SK-N-SH (cell line): ENCODE data around the gene RAB21. TPM values are rescaled to one million over a fixed set of nuclear protein-coding genes. Genes with fewer than 3 reads are reported as not detected.

Experiments used
- CTCF ChIA-PET: fragments of 300-600, 350-600 bp; formaldehyde crosslinking; extraction: SDS; loops from one replicate; lab custom pipeline; 2021; lab: Yijun Ruan, JAX
- POLR2A ChIA-PET: fragments of 350-600 bp; sonication (Branson Sonifier 250); formaldehyde crosslinking; extraction: SDS; loops from one replicate; lab custom pipeline; 2020; ENCODE audit warnings: antibody characterized with exemption, inconsistent platforms; lab: Yijun Ruan, JAX
- DNase-seq: peaks from one replicate; pipeline ENCODE4 v3.0.0; 2012
- H2AFZ ChIP-seq: fragments of 200-600 bp; sonication (generic); 2 replicates; pipeline ENCODE4 v1.8.1; 2016; ENCODE audit warnings: antibody characterized with exemption, mild to moderate bottlenecking, low read depth
- H3F3A ChIP-seq: fragments of 200-600 bp; sonication (generic); replicated peaks from 2 replicates; pipeline ENCODE3; 2016; ENCODE audit warnings: antibody characterized with exemption, mild to moderate bottlenecking; ENCODE audit not compliant: insufficient read depth
- H3K27ac ChIP-seq, 2 experiments: fragments of 200-500 bp in 1 of 2; fragments of 200-600 bp in 1 of 2; sonication (Bioruptor generic) in 1 of 2; sonication (generic), shearing (Covaris generic) in 1 of 2; 2 replicates each; pipeline versions ENCODE4 v1.5.1 to v1.6.1; 2014 to 2016; ENCODE audit warnings: low read depth in 2 of 2, inconsistent platforms in 1 of 2, low read length in 1 of 2, mild to moderate bottlenecking in 1 of 2, mixed read lengths in 1 of 2
- H3K27me3 ChIP-seq: fragments of 200-600 bp; sonication (generic), shearing (Covaris generic); 2 replicates; pipeline ENCODE4 v1.6.1; 2016; ENCODE audit warnings: mixed run types; ENCODE audit not compliant: insufficient read depth
- H3K36me3 ChIP-seq, 2 experiments: fragments of 200-500 bp in 1 of 2; fragments of 200-600 bp in 1 of 2; sonication (Bioruptor generic) in 1 of 2; sonication (generic) in 1 of 2; replicated peaks in 1 of 2; 2 replicates each; pipeline versions ENCODE3 to v1.5.1; 2014 to 2016; ENCODE audit warnings: low read length in 1 of 2, mild to moderate bottlenecking in 1 of 2; ENCODE audit not compliant: insufficient read depth in 2 of 2, control insufficient read depth in 1 of 2
- H3K4me1 ChIP-seq, 2 experiments: fragments of 200-500 bp in 1 of 2; fragments of 200-600 bp in 1 of 2; sonication (Bioruptor generic) in 1 of 2; sonication (generic), shearing (Covaris generic) in 1 of 2; 2 replicates each; pipeline versions ENCODE4 v1.5.1 to v1.6.1; 2014 to 2016; ENCODE audit warnings: low read depth in 1 of 2, low read length in 1 of 2, mixed run types in 1 of 2; ENCODE audit not compliant: insufficient read depth in 2 of 2, control insufficient read depth in 1 of 2
- H3K4me2 ChIP-seq: fragments of 200-600 bp; sonication (generic), shearing (Covaris generic); 2 replicates; pipeline ENCODE4 v1.6.1; 2017; ENCODE audit warnings: mixed run types
- H3K4me3 ChIP-seq, 2 experiments: fragments of 200-500 bp in 1 of 2; fragments of 200-600 bp in 1 of 2; sonication (Bioruptor generic) in 1 of 2; sonication (generic), shearing (Covaris generic) in 1 of 2; 2 replicates each; pipeline versions ENCODE4 v1.5.1 to v1.8.1; 2014 to 2016; ENCODE audit warnings: low read depth in 2 of 2, inconsistent platforms in 1 of 2, low read length in 1 of 2, mild to moderate bottlenecking in 1 of 2, mixed read lengths in 1 of 2, moderate library complexity in 1 of 2
- H3K79me2 ChIP-seq: fragments of 200-600 bp; sonication (generic); 2 replicates; pipeline ENCODE4 v1.8.1; 2017; ENCODE audit warnings: mild to moderate bottlenecking; ENCODE audit not compliant: insufficient read depth
- H3K9ac ChIP-seq: fragments of 200-600 bp; sonication (generic); 2 replicates; pipeline ENCODE4 v1.6.1; 2017; ENCODE audit warnings: mixed run types
- H3K9me2 ChIP-seq: fragments of 200-600 bp; sonication (generic); 2 replicates; pipeline ENCODE4 v1.6.1; 2017; ENCODE audit warnings: mixed run types
- H3K9me3 ChIP-seq: fragments of 200-600 bp; sonication (generic); 2 replicates; pipeline ENCODE4 v1.6.1; 2017; ENCODE audit warnings: mixed run types, mild to moderate bottlenecking, moderate library complexity
- H4K20me1 ChIP-seq: fragments of 200-600 bp; sonication (generic); 2 replicates; pipeline ENCODE4 v1.6.1; 2017; ENCODE audit warnings: mild to moderate bottlenecking, mixed run types; ENCODE audit not compliant: insufficient read depth
- ELF1 ChIP-seq: IDR thresholded peaks from 2 replicates; pipeline ENCODE4 v1.4.0; 2012
- EP300 ChIP-seq, 2 experiments: IDR thresholded peaks; 2 replicates each; pipeline versions ENCODE4 v1.4.0 to v1.6.1; 2012; ENCODE audit warnings: borderline replicate concordance in 1 of 2, low read depth in 1 of 2, low read length in 1 of 2
- FOSL2 ChIP-seq: IDR thresholded peaks from 2 replicates; pipeline ENCODE4 v1.4.0; 2012; ENCODE audit warnings: low read depth, mild to moderate bottlenecking, moderate library complexity, borderline replicate concordance
- FOXJ3 ChIP-seq: sonication (generic); formaldehyde crosslinking; IDR thresholded peaks from 2 replicates; pipeline ENCODE4 v1.5.1; 2020; ENCODE audit warnings: mild to moderate bottlenecking, missing genetic modification reagents
- JUND ChIP-seq: IDR thresholded peaks from 2 replicates; pipeline ENCODE4 v1.4.0; 2012
- MEF2A ChIP-seq: IDR thresholded peaks from 2 replicates; pipeline ENCODE4 v1.4.0; 2012; ENCODE audit warnings: low read depth, borderline replicate concordance
- MXI1 ChIP-seq: IDR thresholded peaks from 2 replicates; pipeline ENCODE4 v1.6.1; 2012; ENCODE audit warnings: mild to moderate bottlenecking, low read depth, low read length, improper control_type of control experiment
- PBX3 ChIP-seq: IDR thresholded peaks from 2 replicates; pipeline ENCODE4; 2012
- POLR2AphosphoS5 ChIP-seq: IDR thresholded peaks from 2 replicates; pipeline ENCODE4 v1.6.1; 2012; ENCODE audit warnings: low read depth, low read length
- RAD21 ChIP-seq: IDR thresholded peaks from 2 replicates; pipeline ENCODE4 v1.6.1; 2012; ENCODE audit warnings: mild to moderate bottlenecking, low read length
- RCOR1 ChIP-seq: fragments of 150-350 bp; IDR thresholded peaks from 2 replicates; pipeline ENCODE4 v1.6.1; 2017; ENCODE audit warnings: antibody characterized with exemption, low read length
- SIN3A ChIP-seq: IDR thresholded peaks from 2 replicates; pipeline ENCODE4 v1.6.1; 2012; ENCODE audit warnings: low read depth, mild to moderate bottlenecking, low read length, moderate library complexity, borderline replicate concordance
- TAF1 ChIP-seq: IDR thresholded peaks from 2 replicates; pipeline ENCODE4 v1.6.1; 2012; ENCODE audit warnings: low read depth, mild to moderate bottlenecking, low read length, moderate library complexity, borderline replicate concordance
- TCF12 ChIP-seq: IDR thresholded peaks from 2 replicates; pipeline ENCODE4 v1.4.0; 2012
- YY1 ChIP-seq: IDR thresholded peaks from 2 replicates; pipeline ENCODE4 v1.4.0; 2012; ENCODE audit warnings: low read depth, mild to moderate bottlenecking
- WGBS: methylation state at CpG from one replicate; pipeline ENCODE4 v1.1.6; 2017; ENCODE audit warnings: low lambda C conversion rate; 5-methylcytosine and 5-hydroxymethylcytosine counted together
- polyA plus RNA-seq, 3 experiments: library from polyadenylated mRNA; depleted of rRNA; stranded (reverse); fragments of >200 nt; gene quantifications; 2 replicates each; pipeline ENCODE4 v1.2.3, GENCODE V29; 2012
- TF ChIP-seq, protein P1 (sequence below): fragments of 150-350 bp; IDR thresholded peaks from 2 replicates; pipeline ENCODE4 v1.6.1; 2016; ENCODE audit warnings: mild to moderate bottlenecking, low read depth, low read length
- TF ChIP-seq, protein P2 (sequence below): fragments of 200-600 bp; sonication (generic); IDR thresholded peaks from 2 replicates; pipeline ENCODE4 v1.6.1; 2017; ENCODE audit warnings: antibody characterized with exemption, mild to moderate bottlenecking, moderate library complexity

The RAB21 gene
- polyA plus RNA-seq, 1 of the 3 experiments (the other 2 are of a cell fraction) = 6.5 TPM

DNA sequence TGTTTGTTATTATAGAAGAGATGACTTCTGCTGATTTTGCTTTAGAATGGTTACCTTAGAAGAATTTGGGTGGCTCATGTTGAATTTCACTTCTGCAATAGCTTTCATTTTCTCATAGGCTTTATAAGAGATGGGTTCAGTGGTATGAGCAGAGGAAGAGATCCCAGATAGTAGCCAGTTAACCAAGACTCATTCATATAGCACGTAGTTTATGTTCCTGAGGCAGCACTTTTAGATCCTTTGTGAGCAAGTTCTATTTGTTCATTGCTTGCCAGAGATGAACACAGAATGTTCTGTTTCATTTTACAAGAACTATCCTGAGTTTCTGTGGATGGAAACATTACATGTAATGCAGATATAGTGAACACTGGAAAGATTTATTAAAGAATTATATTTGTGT lies 32.2 kb downstream of the RAB21 start:
- ChIA-PET POLR2A (no interaction called here), CTCF (interaction anchor here (1.1 kb wide), 1 partner anchor 151 kb away, joined by 4 read pairs; the partner anchor contains the start of gene TPH2)
- H3K36me3 ChIP-seq = peaks cover 56 to 61% of the 10 kb centered on the region in 2 experiments
- no peaks in the 10 kb centered on the region for H3K79me2 ChIP-seq
- no peak overlapping the region for H3K4me2 ChIP-seq
- H3K9me2 ChIP-seq = no peaks in the 10 kb centered on the region
- no peaks in the 10 kb centered on the region for H4K20me1 ChIP-seq
- H2AFZ ChIP-seq = no peak overlapping the region
- no peak for TF ChIP-seq SIN3A
- TF ChIP-seq, protein P1, sequence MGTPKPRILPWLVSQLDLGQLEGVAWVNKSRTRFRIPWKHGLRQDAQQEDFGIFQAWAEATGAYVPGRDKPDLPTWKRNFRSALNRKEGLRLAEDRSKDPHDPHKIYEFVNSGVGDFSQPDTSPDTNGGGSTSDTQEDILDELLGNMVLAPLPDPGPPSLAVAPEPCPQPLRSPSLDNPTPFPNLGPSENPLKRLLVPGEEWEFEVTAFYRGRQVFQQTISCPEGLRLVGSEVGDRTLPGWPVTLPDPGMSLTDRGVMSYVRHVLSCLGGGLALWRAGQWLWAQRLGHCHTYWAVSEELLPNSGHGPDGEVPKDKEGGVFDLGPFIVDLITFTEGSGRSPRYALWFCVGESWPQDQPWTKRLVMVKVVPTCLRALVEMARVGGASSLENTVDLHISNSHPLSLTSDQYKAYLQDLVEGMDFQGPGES = no peak
- TF ChIP-seq TCF12 = no peak
- TF ChIP-seq RCOR1 = no peak
- TF ChIP-seq TAF1 = no peak
- TF ChIP-seq JUND = no peak
- no peak for TF ChIP-seq EP300 (IDR thresholded peaks at IDR 0.05; ENCODE audit: borderline replicate concordance in 1 of 2, low read depth in 1 of 2, low read length in 1 of 2)
- TF ChIP-seq RAD21 = no peak
- no peak for TF ChIP-seq FOXJ3 (CRISPR knock-in tag)
- TF ChIP-seq POLR2AphosphoS5 = no peak
- no peak for TF ChIP-seq ELF1
- no peak for TF ChIP-seq PBX3
- TF ChIP-seq, protein P2, sequence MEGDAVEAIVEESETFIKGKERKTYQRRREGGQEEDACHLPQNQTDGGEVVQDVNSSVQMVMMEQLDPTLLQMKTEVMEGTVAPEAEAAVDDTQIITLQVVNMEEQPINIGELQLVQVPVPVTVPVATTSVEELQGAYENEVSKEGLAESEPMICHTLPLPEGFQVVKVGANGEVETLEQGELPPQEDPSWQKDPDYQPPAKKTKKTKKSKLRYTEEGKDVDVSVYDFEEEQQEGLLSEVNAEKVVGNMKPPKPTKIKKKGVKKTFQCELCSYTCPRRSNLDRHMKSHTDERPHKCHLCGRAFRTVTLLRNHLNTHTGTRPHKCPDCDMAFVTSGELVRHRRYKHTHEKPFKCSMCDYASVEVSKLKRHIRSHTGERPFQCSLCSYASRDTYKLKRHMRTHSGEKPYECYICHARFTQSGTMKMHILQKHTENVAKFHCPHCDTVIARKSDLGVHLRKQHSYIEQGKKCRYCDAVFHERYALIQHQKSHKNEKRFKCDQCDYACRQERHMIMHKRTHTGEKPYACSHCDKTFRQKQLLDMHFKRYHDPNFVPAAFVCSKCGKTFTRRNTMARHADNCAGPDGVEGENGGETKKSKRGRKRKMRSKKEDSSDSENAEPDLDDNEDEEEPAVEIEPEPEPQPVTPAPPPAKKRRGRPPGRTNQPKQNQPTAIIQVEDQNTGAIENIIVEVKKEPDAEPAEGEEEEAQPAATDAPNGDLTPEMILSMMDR = no peak
- TF ChIP-seq FOSL2 = no peak
- no peak overlapping the region for H3K9ac ChIP-seq
- no peaks in the 10 kb centered on the region for H3F3A ChIP-seq
- no peaks in the 10 kb centered on the region for H3K27me3 ChIP-seq
- H3K4me3 ChIP-seq = no peak overlapping the region
- H3K9me3 ChIP-seq = no peaks in the 10 kb centered on the region
- no peaks in the 10 kb centered on the region; a peak in 1 of 4 replicates for H3K4me1 ChIP-seq
- DNase-seq = no peak
- no peak overlapping the region for H3K27ac ChIP-seq
- 94% methylated on average over 1 of the region's 1 CpG for WGBS

GRCh38 chr12:71787580-71787979 lies 32.9 kb downstream of the RAB21 start:
- WGBS = 100% methylated on average over 1 of the region's 1 CpG
- H3K79me2 ChIP-seq = no peaks in the 10 kb centered on the region
- no peak for TF ChIP-seq MEF2A
- no peak for TF ChIP-seq YY1
- no peak for TF ChIP-seq RAD21
- TF ChIP-seq ELF1 = no peak
- TF ChIP-seq MXI1 = no peak
- TF ChIP-seq TAF1 = no peak
- TF ChIP-seq, all 33 proteins: peak for 0
- ChIA-PET POLR2A (interaction anchor here (0.7 kb wide), 1 partner anchor 125 kb away, joined by 4 read pairs; no protein-coding TSS in a partner anchor), CTCF (interaction anchor here (1.1 kb wide), 1 partner anchor 151 kb away, joined by 4 read pairs; the partner anchor contains the start of gene TPH2)
- no peak for DNase-seq
- Histone ChIP-seq H3F3A (no peaks in the 10 kb centered on the region), H4K20me1 (no peaks in the 10 kb centered on the region), H3K9me2 (no peaks in the 10 kb centered on the region), H3K4me3 (no peak overlapping the region), H3K27me3 (no peaks in the 10 kb centered on the region), H3K4me2 (no peak overlapping the region), H3K36me3 (peaks cover 49 to 53% of the 10 kb centered on the region in 2 experiments), H3K9me3 (no peaks in the 10 kb centered on the region), H2AFZ (no peak overlapping the region), H3K9ac (no peak overlapping the region), H3K27ac (no peak overlapping the region), H3K4me1 (no peaks in the 10 kb centered on the region; a peak in 1 of 4 replicates)
